Measurements from ENCODE around the gene FBXO5. TPM values are rescaled to one million over a fixed set of nuclear protein-coding genes. Genes with fewer than 3 reads are reported as not detected.

FBXO5 gene
- total and polyA plus RNA-seq, 9 of the 15 experiments (the other 6 are each of a cell fraction or from before 2014, with no cell fraction given) = 17.8 to 89.3 (median 62.9) TPM

DNA sequence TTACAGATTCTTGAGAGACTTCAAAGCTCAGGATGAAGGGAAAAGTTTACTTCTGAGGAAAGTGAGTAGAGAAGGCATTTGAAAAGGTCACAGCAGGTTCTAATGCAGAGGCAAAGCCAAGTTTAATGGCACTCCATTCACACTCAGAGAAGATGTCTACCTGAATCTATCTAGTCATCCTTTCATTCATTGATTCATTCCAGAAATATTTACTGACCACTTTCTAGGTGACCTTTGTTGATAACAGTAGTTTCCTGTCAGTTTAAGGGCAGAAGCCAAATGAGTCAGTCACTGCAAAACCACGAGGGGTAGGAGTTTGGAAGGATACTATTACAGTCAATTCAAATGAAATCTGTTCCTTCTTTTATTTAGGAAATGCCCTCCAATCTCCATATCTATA is 30.8 kb downstream of the FBXO5 start:
- H3K27ac ChIP-seq (ENCODE audit: extremely low read depth, low read depth, low read length) = no peak overlapping the region
- DNase-seq (ENCODE audit: extremely low read depth in 1 of 4, low spot score in 3 of 4) = no peak
- no peak overlapping the region for H2AFZ ChIP-seq (ENCODE audit: low read depth, low read length)
- no peaks in the 10 kb centered on the region for H3K79me2 ChIP-seq (ENCODE audit: control insufficient read depth, insufficient read depth, low read length)
- no peak for ATAC-seq
- no TSS peak for BruUV-seq (replicated peaks)
- WGBS (ENCODE audit: insufficient coverage, low coverage, missing lambda C conversion rate) = 0% methylated on average over 1 of the region's 1 CpG
- in situ Hi-C loops (cut with MboI) = loop anchor here (10.0 kb wide), 1 partner anchor 207 kb away; no protein-coding TSS in a partner anchor
- intact Hi-C loops (cut with micrococcal nuclease) = loop anchor here (10.0 kb wide), 1 partner anchor 1277 kb away; no protein-coding TSS in a partner anchor
- peaks cover 2 to 8% of the 10 kb centered on the region in 2 experiments; a peak in 4 of 5 replicates for H3K27me3 ChIP-seq (ENCODE audit: control insufficient read depth in 2 of 2, insufficient read depth in 2 of 2, low read length in 2 of 2)
- H3K9me1 ChIP-seq (ENCODE audit: control insufficient read depth, insufficient read depth, low read length) = no peaks in the 10 kb centered on the region
- POLR2A ChIA-PET = interaction anchor here (0.6 to 0.7 kb wide), 2 partner anchors 113 to 1329 kb away, joined by 3 to 4 read pairs; no protein-coding TSS in a partner anchor
- H3K36me3 ChIP-seq (ENCODE audit: control insufficient read depth, insufficient read depth, low read length) = no peaks in the 10 kb centered on the region
- H3K9me3 ChIP-seq (replicated peaks; ENCODE audit: control insufficient read depth, insufficient read depth, low read depth, low read length) = no peaks in the 10 kb centered on the region
- CTCF ChIA-PET (ENCODE audit: low intra/inter-chr PET ratio) = interaction anchor here (3.2 kb wide), 1 partner anchor 89 kb away, joined by 22 read pairs; no protein-coding TSS in a partner anchor
- TF ChIP-seq FOSL1 (tag; conservative IDR thresholded peaks at IDR 0.05) (peak; percentile 71), RUNX1 (IDR thresholded peaks at IDR 0.05; ENCODE audit: low read depth) (no peak), KDM1A (IDR thresholded peaks at IDR 0.05) (peak; percentile 50 to 73; a peak in 3 of 4 replicates), POLR2AphosphoS2 (IDR thresholded peaks at IDR 0.05; ENCODE audit: low read length) (no peak)
- TF ChIP-seq, protein P1, sequence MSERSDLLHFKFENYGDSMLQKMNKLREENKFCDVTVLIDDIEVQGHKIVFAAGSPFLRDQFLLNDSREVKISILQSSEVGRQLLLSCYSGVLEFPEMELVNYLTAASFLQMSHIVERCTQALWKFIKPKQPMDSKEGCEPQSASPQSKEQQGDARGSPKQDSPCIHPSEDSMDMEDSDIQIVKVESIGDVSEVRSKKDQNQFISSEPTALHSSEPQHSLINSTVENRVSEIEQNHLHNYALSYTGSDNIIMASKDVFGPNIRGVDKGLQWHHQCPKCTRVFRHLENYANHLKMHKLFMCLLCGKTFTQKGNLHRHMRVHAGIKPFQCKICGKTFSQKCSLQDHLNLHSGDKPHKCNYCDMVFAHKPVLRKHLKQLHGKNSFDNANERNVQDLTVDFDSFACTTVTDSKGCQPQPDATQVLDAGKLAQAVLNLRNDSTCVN (CRISPR knock-in tag; IDR thresholded peaks at IDR 0.05) = no peak
- TF ChIP-seq, protein P2, sequence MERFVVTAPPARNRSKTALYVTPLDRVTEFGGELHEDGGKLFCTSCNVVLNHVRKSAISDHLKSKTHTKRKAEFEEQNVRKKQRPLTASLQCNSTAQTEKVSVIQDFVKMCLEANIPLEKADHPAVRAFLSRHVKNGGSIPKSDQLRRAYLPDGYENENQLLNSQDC (CRISPR knock-in tag; IDR thresholded peaks at IDR 0.05) = no peak
- no peak for FAIRE-seq
- H4K20me1 ChIP-seq (replicated peaks; ENCODE audit: control insufficient read depth, insufficient read depth, low read length) = no peaks in the 10 kb centered on the region
- no peak overlapping the region for H3K9ac ChIP-seq (ENCODE audit: insufficient read depth in 1 of 2, low read depth in 2 of 2, low read length in 2 of 2)
- H3K4me2 ChIP-seq (ENCODE audit: insufficient read depth, low read length) = no peak overlapping the region
- no peaks in the 10 kb centered on the region for H3K4me1 ChIP-seq (replicated peaks in 1 of 2; ENCODE audit: control insufficient read depth in 2 of 2, insufficient read depth in 2 of 2, low read length in 2 of 2)
- no peak overlapping the region for H3K4me3 ChIP-seq
